IPS-15b (cell line): Measurements from ENCODE around the gene PROP1.
"Not testable (repeated sequence)": the region's sequence is repeated elsewhere in the genome, so short reads cannot be mapped to it uniquely, and the experiment has no call there.

ENCODE experiments used
- H3K27me3 ChIP-seq: one replicate; pipeline ENCODE4 v1.6.1; 2013; ENCODE audit warnings: low read length; ENCODE audit not compliant: control insufficient read depth, insufficient read depth
- H3K36me3 ChIP-seq: one replicate; pipeline ENCODE4 v1.6.1; 2013; ENCODE audit warnings: low read length; ENCODE audit not compliant: control insufficient read depth, insufficient read depth
- H3K4me1 ChIP-seq: one replicate; pipeline ENCODE4 v1.6.1; 2013; ENCODE audit warnings: mild to moderate bottlenecking, low read length; ENCODE audit not compliant: control insufficient read depth, insufficient read depth
- H3K4me3 ChIP-seq: one replicate; pipeline ENCODE4 v1.5.1; 2013; ENCODE audit warnings: low read depth, low read length
- H3K9ac ChIP-seq: one replicate; pipeline ENCODE4 v1.6.1; 2013; ENCODE audit warnings: low read depth, mild to moderate bottlenecking, low read length
- H3K9me3 ChIP-seq: one replicate; pipeline ENCODE4 v1.6.1; 2013; ENCODE audit warnings: mild to moderate bottlenecking, low read length; ENCODE audit not compliant: control insufficient read depth, insufficient read depth

The PROP1 gene

DNA sequence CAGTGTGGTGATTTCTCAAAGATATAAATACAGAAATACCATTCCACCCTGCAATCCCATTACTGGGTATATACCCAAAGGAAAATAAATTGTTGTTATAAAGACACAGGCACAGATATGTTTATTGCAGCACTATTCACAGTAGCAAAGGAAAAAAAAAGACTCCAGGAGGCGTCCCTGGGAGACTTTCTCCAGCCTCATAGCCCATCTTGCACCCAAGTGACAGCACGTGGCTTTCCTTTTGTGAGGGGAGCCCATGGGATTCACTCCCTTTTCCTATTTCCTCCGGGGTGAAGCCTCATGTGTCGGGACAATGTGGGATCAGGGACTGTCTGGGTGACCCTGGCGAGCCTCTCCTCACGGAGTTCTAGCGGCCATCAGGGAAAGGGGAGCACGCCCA, 18.4 kb downstream of the PROP1 start:
- not testable (repeated sequence) for H3K4me1 ChIP-seq

DNA sequence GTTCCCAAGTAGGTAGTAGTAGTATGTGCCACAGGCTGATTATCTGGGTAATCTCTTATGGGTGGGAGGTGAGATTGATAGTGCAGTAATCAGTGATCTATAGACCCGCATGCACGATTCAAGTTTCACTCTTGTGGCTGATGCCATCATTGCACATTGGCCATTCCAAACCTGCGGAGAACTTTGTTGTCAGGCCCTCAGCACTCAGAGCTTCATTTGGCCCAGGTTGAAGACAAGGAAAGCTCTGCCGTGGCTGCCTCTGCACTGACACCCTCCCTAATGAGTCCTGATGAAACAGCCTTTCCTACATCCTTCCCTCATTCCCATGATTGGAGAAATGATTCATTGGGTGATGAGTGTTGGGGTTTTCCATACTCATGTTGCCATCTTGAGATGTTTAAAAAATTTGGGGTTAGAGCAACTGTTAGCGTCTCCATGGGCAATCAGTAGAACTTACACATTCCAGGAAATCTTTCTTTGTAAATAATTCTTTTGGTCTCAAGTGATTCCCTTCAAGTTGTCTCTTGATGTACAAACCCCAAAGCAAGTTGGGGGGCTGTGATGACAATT, 22.9 kb downstream of the PROP1 start:
- Histone ChIP-seq H3K9me3 (peaks cover 2% of the 10 kb centered on the region), H3K36me3 (no peaks in the 10 kb centered on the region), H3K9ac (no peak overlapping the region), H3K4me3 (no peak overlapping the region), H3K4me1 (no peaks in the 10 kb centered on the region), H3K27me3 (no peaks in the 10 kb centered on the region)

More for the DNA sequence above, 18.4 kb downstream of the PROP1 start:
- not testable (repeated sequence) for H3K4me3 ChIP-seq, H3K27me3 ChIP-seq, H3K9me3 ChIP-seq, H3K9ac ChIP-seq, H3K36me3 ChIP-seq

DNA sequence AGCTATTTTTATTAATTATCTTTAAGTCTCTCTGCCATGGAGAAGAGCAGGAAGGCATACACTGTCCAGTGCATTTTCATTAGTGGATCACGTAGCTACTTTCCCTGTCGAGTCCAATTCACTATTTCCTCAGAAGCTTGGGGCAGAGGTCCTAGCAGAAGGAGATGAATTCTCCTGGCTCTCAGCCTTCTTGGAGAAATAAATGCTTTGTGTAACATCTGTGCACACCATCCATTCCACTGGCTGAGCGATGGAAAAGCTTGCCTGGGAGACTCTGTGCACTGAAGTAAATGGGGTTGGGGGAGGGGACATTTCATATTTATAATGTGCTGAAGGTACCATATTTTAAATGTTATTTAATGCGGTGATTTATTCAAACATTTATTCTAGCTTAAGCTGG, 23.4 kb downstream of the PROP1 start:
- no peaks in the 10 kb centered on the region for H3K27me3 ChIP-seq
- no peak overlapping the region for H3K9ac ChIP-seq
- no peak overlapping the region for H3K4me3 ChIP-seq
- H3K4me1 ChIP-seq = no peaks in the 10 kb centered on the region
- H3K36me3 ChIP-seq = no peaks in the 10 kb centered on the region
- H3K9me3 ChIP-seq = peaks cover 2% of the 10 kb centered on the region

DNA sequence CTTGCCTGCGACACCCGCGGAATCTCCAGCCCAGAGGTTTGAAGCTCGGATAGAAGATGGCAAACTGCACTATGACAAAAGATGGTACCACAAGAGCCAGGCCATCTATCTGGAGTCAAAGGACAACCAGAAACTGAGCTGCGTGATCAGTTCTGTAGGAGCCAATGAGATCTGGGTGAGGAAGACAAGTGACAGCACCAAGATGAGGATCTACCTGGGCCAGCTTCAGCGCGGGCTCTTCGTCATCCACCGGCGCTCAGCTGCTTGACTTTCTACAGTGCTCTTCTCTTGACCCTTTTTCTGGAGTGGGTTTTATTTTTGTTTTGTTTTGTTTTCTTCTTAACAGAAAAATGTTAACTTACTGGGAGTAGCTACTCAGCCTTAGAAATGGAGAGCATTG, 24.0 kb downstream of the PROP1 start:
- H3K9me3 ChIP-seq, H3K4me3 ChIP-seq, H3K27me3 ChIP-seq, H3K4me1 ChIP-seq, H3K9ac ChIP-seq, H3K36me3 ChIP-seq: not testable (repeated sequence)

DNA sequence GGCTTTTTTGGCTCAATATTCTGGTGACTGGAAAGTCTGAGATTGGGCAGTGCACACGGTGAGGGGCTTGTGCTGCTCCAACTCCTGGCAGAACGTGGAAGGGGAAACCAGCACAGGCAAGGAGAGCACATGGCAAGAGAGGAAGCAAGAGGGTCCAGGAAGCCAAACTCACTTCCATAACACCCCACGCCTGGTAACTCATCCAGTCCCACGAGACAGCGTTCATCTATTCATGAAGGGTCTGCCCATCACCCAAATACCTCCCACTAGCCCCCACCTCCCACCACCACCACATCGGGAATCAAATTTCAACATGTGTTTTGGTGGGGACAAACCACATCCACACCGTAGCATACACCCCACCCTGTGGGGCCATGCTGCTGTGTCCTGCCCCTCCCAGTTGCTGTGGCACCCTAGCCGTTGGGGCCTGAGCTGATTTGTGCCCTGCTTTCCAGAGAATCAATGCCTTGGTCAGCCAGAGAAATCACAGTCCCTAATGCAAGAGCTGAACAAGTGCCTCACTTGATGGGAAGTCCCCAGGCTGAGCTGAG, 27.3 kb downstream of the PROP1 start:
- no peak overlapping the region for H3K4me3 ChIP-seq
- no peaks in the 10 kb centered on the region for H3K27me3 ChIP-seq
- H3K9ac ChIP-seq = no peak overlapping the region
- H3K4me1 ChIP-seq = peaks cover 2% of the 10 kb centered on the region
- peaks cover 2% of the 10 kb centered on the region for H3K9me3 ChIP-seq
- H3K36me3 ChIP-seq = no peaks in the 10 kb centered on the region

DNA sequence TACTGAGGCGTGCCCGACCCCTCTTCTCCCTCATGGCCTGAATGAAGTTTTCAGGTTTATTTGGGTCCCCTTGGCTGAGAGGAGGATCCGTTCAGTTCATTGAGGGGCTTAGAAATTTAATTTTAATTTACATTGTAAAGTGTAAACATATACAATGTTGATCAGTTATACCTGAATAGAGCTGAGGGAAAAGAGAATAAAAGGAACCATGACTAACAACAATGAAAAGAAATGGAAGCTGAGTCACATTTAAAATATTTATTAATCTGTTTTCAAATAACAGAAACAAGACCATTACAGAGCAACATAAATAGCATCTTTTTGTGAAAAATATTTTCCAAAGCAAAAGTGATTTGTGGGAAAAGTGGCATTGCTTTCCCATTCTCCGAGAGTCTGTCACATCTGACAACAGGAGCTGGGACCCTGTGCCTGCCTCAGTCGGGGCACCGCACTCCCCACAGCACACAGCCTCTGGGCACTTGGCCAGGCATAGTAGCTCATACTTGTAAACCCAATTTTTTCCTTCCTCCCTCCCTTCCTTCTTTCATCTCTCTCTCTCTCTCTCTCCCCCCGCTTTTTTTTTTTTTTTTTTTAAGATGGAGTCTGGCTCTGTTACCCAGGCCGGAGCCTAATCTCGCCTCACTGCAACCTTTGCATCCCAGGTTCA, 28.7 kb downstream of the PROP1 start:
- H3K36me3 ChIP-seq = no peaks in the 10 kb centered on the region
- H3K4me1 ChIP-seq = peaks cover 2% of the 10 kb centered on the region
- H3K27me3 ChIP-seq = no peaks in the 10 kb centered on the region
- H3K9me3 ChIP-seq = peaks cover 2% of the 10 kb centered on the region
- H3K4me3 ChIP-seq = no peak overlapping the region
- H3K9ac ChIP-seq = no peak overlapping the region

DNA sequence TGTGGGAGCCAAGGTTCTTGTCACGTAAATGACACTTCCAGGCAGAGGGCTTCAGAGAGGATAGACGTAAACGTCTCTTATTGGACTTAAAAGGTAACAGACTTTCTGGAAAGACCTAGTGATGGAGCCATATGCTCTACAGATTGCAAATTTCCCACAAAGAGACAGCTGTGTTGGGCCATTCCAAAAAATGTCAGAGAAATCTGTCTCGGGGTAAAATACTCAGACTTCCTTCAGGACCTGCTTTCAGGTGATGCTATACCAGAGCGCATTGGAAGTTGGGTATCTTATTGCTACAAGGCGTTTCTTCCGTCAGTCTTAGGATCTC, 29.2 kb downstream of the PROP1 start:
- peaks cover 2% of the 10 kb centered on the region for H3K9me3 ChIP-seq
- no peaks in the 10 kb centered on the region for H3K27me3 ChIP-seq
- H3K4me3 ChIP-seq = no peak overlapping the region
- H3K4me1 ChIP-seq = peaks cover 2% of the 10 kb centered on the region
- no peak overlapping the region for H3K9ac ChIP-seq
- no peaks in the 10 kb centered on the region for H3K36me3 ChIP-seq

DNA sequence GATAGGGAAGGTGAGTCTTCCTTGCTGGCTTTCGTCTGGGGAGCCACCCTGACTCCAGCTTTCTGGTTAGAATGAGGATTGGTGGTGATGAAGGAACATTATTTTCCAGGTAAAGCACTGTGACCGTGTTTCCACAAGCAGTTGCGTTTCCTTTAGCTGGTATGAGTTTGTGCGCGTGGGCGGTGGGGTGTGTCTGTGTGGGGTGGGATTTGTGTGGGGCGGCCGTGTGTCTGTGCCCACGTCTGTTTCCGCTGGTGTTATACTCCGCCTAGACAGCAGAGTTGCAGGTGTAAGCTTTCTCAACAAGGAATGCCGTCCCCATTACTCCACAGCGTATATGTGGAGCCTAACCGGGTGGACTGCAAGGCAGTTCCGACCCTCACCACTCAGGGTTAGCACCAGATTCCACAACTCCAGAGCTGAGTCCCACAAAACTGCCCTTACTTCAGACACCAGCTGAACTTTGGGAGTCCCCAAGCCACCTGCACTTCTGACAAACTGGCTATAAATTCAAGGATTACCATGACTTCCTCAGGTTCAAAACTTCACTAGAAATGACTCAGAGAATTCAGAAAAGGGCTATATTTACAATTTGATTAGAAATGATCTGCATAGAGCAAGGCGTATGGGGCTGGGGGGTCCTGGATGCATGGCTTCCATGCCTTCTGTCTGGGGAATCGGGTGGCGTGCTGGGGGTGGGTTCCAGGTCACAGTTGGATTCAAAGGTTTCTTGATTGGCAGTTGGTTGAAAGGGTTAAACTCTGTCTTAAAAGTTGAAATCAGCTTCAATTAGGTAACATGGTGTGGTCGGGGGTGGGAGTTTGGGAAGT, 29.8 kb downstream of the PROP1 start:
- no peak overlapping the region for H3K9ac ChIP-seq
- H3K4me3 ChIP-seq = no peak overlapping the region
- peaks cover 2% of the 10 kb centered on the region for H3K4me1 ChIP-seq
- H3K27me3 ChIP-seq = no peaks in the 10 kb centered on the region
- no peaks in the 10 kb centered on the region for H3K36me3 ChIP-seq
- no peaks in the 10 kb centered on the region for H3K9me3 ChIP-seq

DNA sequence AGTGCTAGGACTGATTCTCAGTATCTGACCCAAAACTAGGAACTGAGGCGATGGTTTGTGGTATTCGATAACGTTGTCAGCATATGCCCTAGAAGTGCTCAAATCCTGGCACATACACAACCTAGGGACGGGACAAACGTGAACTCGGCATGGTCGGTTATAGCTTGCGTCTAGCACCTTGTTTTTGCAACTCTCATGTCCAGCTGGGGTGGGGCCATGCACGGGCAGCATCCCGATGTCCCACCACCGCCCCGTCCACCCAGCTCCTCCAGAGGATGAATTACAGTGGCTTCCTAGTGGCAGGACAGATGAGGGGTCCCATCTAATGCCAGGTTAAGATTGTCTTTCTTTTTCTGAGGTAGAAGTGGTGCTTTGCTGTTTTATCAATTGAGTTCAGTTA, 31.6 kb downstream of the PROP1 start:
- H3K27me3 ChIP-seq = no peaks in the 10 kb centered on the region
- H3K9me3 ChIP-seq = no peaks in the 10 kb centered on the region
- peaks cover 2% of the 10 kb centered on the region for H3K4me1 ChIP-seq
- no peak overlapping the region for H3K4me3 ChIP-seq
- no peaks in the 10 kb centered on the region for H3K36me3 ChIP-seq
- H3K9ac ChIP-seq = no peak overlapping the region

DNA sequence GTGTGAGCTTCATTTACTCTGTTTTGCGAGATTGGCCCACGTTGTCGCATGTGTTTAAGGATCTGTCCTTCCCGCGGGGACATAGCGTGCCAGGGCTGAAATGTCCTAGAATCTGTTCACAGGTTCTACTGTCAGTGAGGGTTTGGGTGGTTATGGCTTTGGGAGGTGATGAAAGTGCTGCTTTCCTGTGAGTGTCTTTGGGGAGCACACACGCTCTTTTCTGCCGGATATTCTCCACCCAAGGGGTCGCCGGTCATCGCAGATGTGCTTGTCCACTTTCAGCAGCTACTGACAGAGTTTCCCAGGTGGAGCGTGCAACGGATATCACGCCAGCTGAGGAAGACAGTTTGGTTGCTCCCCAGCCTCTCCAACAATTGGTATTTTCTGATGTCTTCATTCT, 32.1 kb downstream of the PROP1 start:
- Histone ChIP-seq H3K27me3 (no peaks in the 10 kb centered on the region), H3K4me1 (peaks cover 5% of the 10 kb centered on the region), H3K9ac (no peak overlapping the region), H3K9me3 (no peaks in the 10 kb centered on the region), H3K4me3 (no peak overlapping the region), H3K36me3 (no peaks in the 10 kb centered on the region)

DNA sequence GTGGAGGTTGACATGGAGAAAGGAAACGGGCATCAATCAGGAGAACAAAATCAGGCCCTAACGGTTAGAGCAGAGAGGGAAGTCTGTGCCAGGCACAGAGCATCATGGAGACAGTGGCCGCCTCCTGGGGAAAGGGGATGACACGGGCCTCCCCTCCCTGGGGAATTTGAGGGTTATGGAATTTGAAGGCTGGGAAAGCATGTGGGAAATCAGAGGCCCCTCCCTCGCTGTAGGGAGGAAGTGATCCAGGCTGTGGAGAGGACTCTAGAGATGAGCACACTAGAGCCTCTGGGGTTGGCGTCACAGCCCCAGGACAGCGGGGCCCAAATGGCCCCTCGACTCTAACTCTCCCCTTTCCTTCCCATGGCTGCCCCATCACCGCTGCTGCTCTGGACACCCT, 36.7 kb downstream of the PROP1 start:
- H3K27me3 ChIP-seq = no peaks in the 10 kb centered on the region
- peaks cover 5% of the 10 kb centered on the region for H3K36me3 ChIP-seq
- peaks cover 6% of the 10 kb centered on the region for H3K4me1 ChIP-seq
- H3K4me3 ChIP-seq = no peak overlapping the region
- H3K9ac ChIP-seq = no peak overlapping the region
- no peaks in the 10 kb centered on the region for H3K9me3 ChIP-seq

DNA sequence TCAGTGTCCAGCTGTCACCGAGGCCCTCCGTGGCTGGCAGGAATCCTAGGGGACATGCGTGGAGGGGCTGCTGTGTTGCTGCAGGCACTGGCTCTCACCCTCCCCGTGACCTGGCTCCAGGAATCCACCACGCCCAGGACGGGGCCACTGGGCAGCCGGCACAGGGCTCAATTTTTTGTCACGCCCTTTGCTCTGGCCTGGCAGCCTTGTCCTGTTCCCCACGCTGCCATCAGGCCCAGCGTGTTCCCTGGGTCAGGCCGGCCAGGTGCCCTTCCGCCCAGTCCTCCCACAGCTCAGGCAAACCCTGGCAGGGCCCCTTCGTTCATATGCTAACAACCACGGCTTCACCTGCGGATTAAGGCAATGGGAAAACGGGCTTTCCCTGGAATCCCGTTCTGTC, 37.3 kb downstream of the PROP1 start:
- peaks cover 5% of the 10 kb centered on the region for H3K36me3 ChIP-seq
- peaks cover 6% of the 10 kb centered on the region for H3K4me1 ChIP-seq
- H3K9ac ChIP-seq = peak overlapping the region; percentile 12
- H3K27me3 ChIP-seq = no peaks in the 10 kb centered on the region
- no peak overlapping the region for H3K4me3 ChIP-seq
- H3K9me3 ChIP-seq = no peaks in the 10 kb centered on the region
